AG04450 (cell line): Measurements from ENCODE around the gene PCGF2. TPM values are rescaled to one million over a fixed set of nuclear protein-coding genes. Genes with fewer than 3 reads are reported as not detected.

Experiments
- CTCF ChIA-PET: fragments of 300-600, 350-600 bp; formaldehyde crosslinking; extraction: SDS; loops from one replicate; lab custom pipeline; 2022; ENCODE audit warnings: antibody characterized with exemption, inconsistent platforms; lab: Charles Lee
- POLR2A ChIA-PET: fragments of 350-600 bp; formaldehyde crosslinking; extraction: SDS; loops from one replicate; lab custom pipeline; 2021; ENCODE audit warnings: antibody characterized with exemption, inconsistent platforms; lab: Yijun Ruan, JAX
- DNase-seq: peaks from one replicate; pipeline ENCODE4 v3.0.0-alpha.2; 2011; ENCODE audit warnings: low read depth, low spot score
- H3K27ac ChIP-seq: one replicate; pipeline ENCODE4 v1.5.1; 2012; ENCODE audit warnings: low read depth, low read length, control low read depth
- H3K27me3 ChIP-seq: one replicate; pipeline ENCODE4 v1.6.0; 2012; ENCODE audit warnings: low read length; ENCODE audit not compliant: control insufficient read depth, insufficient read depth
- H3K4me3 ChIP-seq: 2 replicates; pipeline ENCODE4 v1.5.1; 2011; ENCODE audit warnings: mild to moderate bottlenecking, low read depth, low read length, control low read depth
- H3K9me3 ChIP-seq: 2 replicates; pipeline ENCODE4 v1.5.1; 2012; ENCODE audit warnings: low read length; ENCODE audit not compliant: control insufficient read depth, insufficient read depth
- polyA plus RNA-seq: library from polyadenylated mRNA; depleted of rRNA; stranded (reverse); fragments of >200 nt; gene quantifications from 2 replicates; pipeline ENCODE4 v1.2.3, GENCODE V29; 2011
- TF ChIP-seq, protein P1 (sequence below): IDR thresholded peaks from 2 replicates; pipeline ENCODE4 v1.5.1; 2011; ENCODE audit warnings: low read depth, low read length, control low read depth, inconsistent platforms

PCGF2 gene
- polyA plus RNA-seq, 1 experiment = 13.5 TPM

DNA sequence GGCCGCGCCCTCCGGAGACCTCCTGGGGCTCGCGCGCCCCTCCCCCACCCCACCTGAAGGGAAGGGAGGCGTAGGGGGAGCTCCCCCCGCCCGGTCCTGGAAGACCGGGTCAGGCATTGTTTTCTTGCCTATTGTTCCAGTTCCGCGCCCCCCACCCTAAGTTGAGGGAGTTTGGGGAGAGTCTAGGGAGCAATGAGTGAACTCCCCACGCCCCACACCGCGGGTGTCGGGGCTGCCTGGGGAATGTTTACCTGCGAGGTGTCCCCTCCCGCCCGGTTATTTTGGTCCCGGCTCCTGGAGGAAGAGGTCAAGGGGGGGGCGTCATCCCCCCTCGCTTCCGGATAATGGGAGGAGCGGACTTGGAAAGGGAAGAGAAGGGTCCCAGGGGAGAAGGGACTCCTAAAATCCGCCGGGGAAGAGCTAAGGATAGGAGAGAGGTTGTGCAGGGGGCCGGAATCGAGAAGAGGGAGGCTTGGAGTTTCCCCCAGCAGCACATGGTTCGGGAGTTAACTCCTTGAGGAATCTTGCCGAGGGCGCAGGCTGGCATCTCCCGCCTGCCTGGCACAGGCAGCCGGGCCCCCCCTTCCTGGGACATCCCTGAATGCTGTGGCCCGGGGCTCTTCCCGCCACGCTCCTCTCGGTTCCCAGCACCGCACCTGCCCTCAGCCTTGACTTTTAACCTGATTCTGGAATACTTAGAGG, 42.2 kb downstream of the PCGF2 start:
- Histone ChIP-seq H3K27me3 (no peaks in the 10 kb centered on the region), H3K27ac (peak overlapping the region; percentile 11), H3K4me3 (peak overlapping the region; percentile 69), H3K9me3 (no peaks in the 10 kb centered on the region; the same call in 1 of the 2 replicates)
- POLR2A ChIA-PET = no interaction called here
- TF ChIP-seq, protein P1, sequence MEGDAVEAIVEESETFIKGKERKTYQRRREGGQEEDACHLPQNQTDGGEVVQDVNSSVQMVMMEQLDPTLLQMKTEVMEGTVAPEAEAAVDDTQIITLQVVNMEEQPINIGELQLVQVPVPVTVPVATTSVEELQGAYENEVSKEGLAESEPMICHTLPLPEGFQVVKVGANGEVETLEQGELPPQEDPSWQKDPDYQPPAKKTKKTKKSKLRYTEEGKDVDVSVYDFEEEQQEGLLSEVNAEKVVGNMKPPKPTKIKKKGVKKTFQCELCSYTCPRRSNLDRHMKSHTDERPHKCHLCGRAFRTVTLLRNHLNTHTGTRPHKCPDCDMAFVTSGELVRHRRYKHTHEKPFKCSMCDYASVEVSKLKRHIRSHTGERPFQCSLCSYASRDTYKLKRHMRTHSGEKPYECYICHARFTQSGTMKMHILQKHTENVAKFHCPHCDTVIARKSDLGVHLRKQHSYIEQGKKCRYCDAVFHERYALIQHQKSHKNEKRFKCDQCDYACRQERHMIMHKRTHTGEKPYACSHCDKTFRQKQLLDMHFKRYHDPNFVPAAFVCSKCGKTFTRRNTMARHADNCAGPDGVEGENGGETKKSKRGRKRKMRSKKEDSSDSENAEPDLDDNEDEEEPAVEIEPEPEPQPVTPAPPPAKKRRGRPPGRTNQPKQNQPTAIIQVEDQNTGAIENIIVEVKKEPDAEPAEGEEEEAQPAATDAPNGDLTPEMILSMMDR = no peak
- CTCF ChIA-PET = interaction anchor here (1.0 to 2.3 kb wide), 4 partner anchors 23 to 38 kb away, joined by 3 to 6 read pairs (median 4); no protein-coding TSS in a partner anchor
- no peak for DNase-seq

DNA sequence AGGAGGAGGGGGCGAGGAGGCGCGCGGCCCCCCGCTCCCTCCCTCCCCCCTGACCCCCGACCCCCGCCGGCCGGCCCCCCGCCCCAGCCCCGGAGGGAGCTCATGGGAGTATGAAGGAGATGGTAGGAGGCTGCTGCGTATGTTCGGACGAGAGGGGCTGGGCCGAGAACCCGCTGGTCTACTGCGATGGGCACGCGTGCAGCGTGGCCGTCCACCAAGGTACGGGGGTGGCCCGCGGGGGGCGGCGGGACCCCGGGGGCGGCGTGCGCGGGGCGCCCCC, 42.7 kb downstream of the PCGF2 start:
- Histone ChIP-seq H3K27ac (no peak overlapping the region), H3K27me3 (no peaks in the 10 kb centered on the region), H3K9me3 (no peaks in the 10 kb centered on the region; the same call in 1 of the 2 replicates), H3K4me3 (peak overlapping the region; percentile 69)
- CTCF ChIA-PET = interaction anchor here (1.0 to 2.3 kb wide), 2 partner anchors 24 to 30 kb away, joined by 3 to 6 read pairs; no protein-coding TSS in a partner anchor
- POLR2A ChIA-PET = interaction anchor here (1.1 kb wide), 1 partner anchor 27 kb away, joined by 3 read pairs; no protein-coding TSS in a partner anchor
- no peak for DNase-seq
- TF ChIP-seq, protein P1 = no peak

DNA sequence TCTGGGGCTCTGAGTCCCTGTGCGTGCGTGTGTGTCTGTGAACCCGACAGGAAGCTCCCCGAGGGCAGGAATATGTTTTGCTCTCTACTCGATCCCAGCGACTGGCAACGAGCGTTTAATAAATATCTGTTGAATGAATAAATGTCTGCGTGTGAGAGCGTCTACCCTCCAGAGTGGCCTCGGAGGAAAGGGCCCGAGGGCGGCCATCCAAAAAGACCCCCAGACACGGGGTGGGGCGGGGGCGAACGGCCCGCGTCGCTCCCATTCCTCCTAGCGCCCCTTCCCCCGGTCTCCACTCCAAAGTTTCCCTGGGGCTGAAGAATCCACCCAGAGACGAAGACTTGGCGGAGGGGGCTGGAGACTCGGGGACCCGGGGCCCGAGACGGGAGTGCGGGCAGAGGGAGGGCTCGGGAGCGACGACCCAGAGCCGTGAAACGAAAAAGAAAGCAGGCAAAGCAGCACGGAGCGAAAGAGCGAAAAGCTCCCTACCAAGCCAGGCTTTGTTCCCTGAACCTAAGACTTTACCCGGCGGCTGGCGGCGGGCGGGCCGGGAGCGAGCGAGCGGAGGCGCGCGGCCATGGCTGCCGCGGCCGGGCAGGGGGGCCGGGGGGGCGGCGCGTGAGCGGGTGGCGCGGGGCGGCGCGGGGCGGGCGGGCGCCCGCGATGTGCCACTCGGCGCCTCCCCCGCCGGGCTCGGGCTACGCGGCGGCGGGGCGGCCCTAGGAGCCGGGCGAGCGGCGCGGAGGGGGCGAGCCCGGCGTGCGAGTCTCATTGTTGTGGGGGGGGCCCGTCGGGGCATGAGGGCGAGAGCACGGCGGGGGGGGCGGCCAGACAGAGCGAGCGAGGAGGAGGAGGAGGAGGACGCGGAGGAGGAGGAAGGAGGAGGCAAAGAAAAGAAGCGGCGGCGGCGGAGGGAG, 43.3 kb downstream of the PCGF2 start, which contains the start of gene MLLT6:
MLLT6 (plus strand) TSS at position 668 of the 917 bp plus-strand sequence. CDS start 360 bp downstream, outside the sequence.
- ChIA-PET CTCF (interaction anchor here (0.6 to 2.3 kb wide), 3 partner anchors 24 to 278 kb away, joined by 3 to 6 read pairs (median 3); no protein-coding TSS in a partner anchor), POLR2A (interaction anchor here (0.6 to 1.1 kb wide), 2 partner anchors 17 to 27 kb away, joined by 3 to 6 read pairs; no protein-coding TSS in a partner anchor)
- H3K27me3 ChIP-seq = no peaks in the 10 kb centered on the region
- no peaks in the 10 kb centered on the region; the same call in 1 of the 2 replicates for H3K9me3 ChIP-seq
- DNase-seq = no peak
- peak within 1 kb of the TSS; percentile 71 for H3K4me3 ChIP-seq
- peak within 1 kb of the TSS; percentile 81 for H3K27ac ChIP-seq
- TF ChIP-seq, protein P1 = no peak

DNA sequence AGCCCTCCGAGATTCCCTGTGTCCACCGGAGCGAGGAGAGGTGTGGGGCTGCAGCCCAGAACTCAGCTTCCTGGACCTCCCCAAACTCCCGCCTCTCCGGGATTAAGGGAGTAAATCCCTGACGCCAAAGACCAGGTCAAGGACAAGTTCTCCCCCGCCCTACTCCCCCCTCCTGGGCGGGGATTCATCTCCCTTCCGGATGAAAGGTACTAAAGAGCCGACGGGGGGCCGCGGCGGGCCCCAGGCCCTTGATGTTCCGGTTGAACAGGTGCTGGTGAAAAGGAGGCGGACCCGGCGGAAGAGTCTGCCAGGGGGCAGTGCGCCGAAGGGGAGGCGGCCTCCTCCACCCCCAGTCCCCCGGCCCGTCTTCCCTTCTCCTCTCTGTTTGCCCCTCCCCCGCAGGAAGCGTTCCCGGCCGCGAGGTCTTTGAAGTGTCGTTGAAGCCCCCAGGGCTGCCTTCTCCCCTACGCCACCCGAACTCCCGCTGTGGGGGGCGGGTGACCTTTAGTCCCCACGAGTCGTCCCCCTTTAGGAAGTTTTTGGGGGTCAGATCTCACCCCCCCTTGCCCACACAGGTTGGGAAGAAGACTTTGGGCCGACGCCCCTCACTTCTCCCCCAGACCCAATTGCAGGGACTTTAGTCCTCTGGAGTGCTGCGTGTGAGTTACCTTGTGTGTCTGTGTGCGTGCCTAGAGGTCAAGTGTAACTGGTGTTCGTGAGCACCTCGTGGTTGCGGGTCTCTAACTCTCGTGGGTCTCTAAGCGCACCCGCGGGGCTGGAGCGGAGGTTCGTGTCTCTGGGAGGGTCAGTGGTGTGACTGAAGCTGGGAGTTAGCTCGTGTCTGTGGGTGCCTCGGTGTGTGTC, 44.2 kb downstream of the PCGF2 start:
- H3K4me3 ChIP-seq = peak overlapping the region; percentile 71
- DNase-seq = no peak
- no peaks in the 10 kb centered on the region; the same call in 1 of the 2 replicates for H3K9me3 ChIP-seq
- POLR2A ChIA-PET = interaction anchor here (0.6 to 1.1 kb wide), 2 partner anchors 16 to 26 kb away, joined by 3 to 6 read pairs; no protein-coding TSS in a partner anchor
- H3K27ac ChIP-seq = peak overlapping the region; percentile 81
- H3K27me3 ChIP-seq = no peaks in the 10 kb centered on the region
- TF ChIP-seq, protein P1 = no peak
- CTCF ChIA-PET = interaction anchor here (0.6 to 2.3 kb wide), 2 partner anchors 31 to 278 kb away, joined by 3 to 6 read pairs; no protein-coding TSS in a partner anchor
